Fibroblast of skin of right quadriceps (primary cell): ENCODE results near the gene RNF123.
"Not testable (repeated sequence)": the region's sequence is repeated elsewhere in the genome, so short reads cannot be mapped to it uniquely, and the experiment has no call there.

Source experiments
- DNase-seq: peaks from one replicate; pipeline ENCODE4 v3.0.0-alpha.2; 2013

The RNF123 gene

GRCh38 chr3:49721896-49722781 is 32.8 kb downstream of the RNF123 start:
- DNase-seq: no peak

GRCh38 chr3:49722896-49723295 is 33.5 kb downstream of the RNF123 start:
- no peak for DNase-seq

GRCh38 chr3:49723296-49723627 is 33.9 kb downstream of the RNF123 start:
- no peak for DNase-seq

- peak; percentile 95 for DNase-seq
Observed at GRCh38 chr3:49723628-49724551, 34.5 kb downstream of the RNF123 start, which contains the start of gene GMPPB. TSS of gene GMPPB (minus strand) at chr3:49723951. CDS start at chr3:49723726, 225 bp downstream.

GRCh38 chr3:49724586-49724985 is 35.2 kb downstream of the RNF123 start:
- no peak for DNase-seq

GRCh38 chr3:49725906-49726681 is 36.7 kb downstream of the RNF123 start:
- no peak for DNase-seq

- no peak for DNase-seq
Observed at GRCh38 chr3:49727154-49727923, 38.0 kb downstream of the RNF123 start.

- DNase-seq: no peak
Observed at GRCh38 chr3:49727924-49728361, 38.6 kb downstream of the RNF123 start.

- DNase-seq: no peak
Observed at GRCh38 chr3:49729966-49730609, 40.7 kb downstream of the RNF123 start.

GRCh38 chr3:49732597-49732996 is 43.2 kb downstream of the RNF123 start:
- DNase-seq: no peak

- no peak for DNase-seq
Observed at GRCh38 chr3:49733551-49733950, 44.2 kb downstream of the RNF123 start.

GRCh38 chr3:49734752-49735151 is 45.4 kb downstream of the RNF123 start:
- DNase-seq: no peak

GRCh38 chr3:49738067-49738713 is 48.8 kb downstream of the RNF123 start:
- DNase-seq: no peak

- DNase-seq: no peak
Observed at GRCh38 chr3:49740427-49740826, 51.1 kb downstream of the RNF123 start.

GRCh38 chr3:49745986-49746385 is 56.6 kb downstream of the RNF123 start:
- no peak for DNase-seq

- DNase-seq: peak; percentile 23
Observed at GRCh38 chr3:49747792-49748480, 58.6 kb downstream of the RNF123 start.

- not testable (repeated sequence) for DNase-seq
Observed at GRCh38 chr3:49748874-49749273, 59.5 kb downstream of the RNF123 start.

- no peak for DNase-seq
Observed at GRCh38 chr3:49750056-49750455, 60.7 kb downstream of the RNF123 start.

- DNase-seq: no peak
Observed at GRCh38 chr3:49751501-49751900, 62.1 kb downstream of the RNF123 start.

GRCh38 chr3:49754536-49754935 is 65.2 kb downstream of the RNF123 start:
- no peak for DNase-seq
